Aorta (tissue), 5 donors: ENCODE data around the gene GP1BB. TPM values are rescaled to one million over a fixed set of nuclear protein-coding genes. Genes with fewer than 3 reads are reported as not detected.
"Not testable (repeated sequence)": the region's sequence is repeated elsewhere in the genome, so short reads cannot be mapped to it uniquely, and the experiment has no call there.

Source experiments
- ATAC-seq: fragments of 200-7000 bp; cut with Tn5 transposase; one replicate; pipeline ENCODE4 v1.9.1; 2022; ENCODE audit warnings: moderate library complexity; ENCODE audit not compliant: low FRiP score
- DNase-seq, 2 donors: peaks; one replicate each; pipeline ENCODE4 v3.0.0-alpha.2; 2020
- H3K27ac ChIP-seq, 2 donors: one replicate each; pipeline ENCODE4 v1.5.1; 2013; ENCODE audit warnings: low read length in 2 of 2, mild to moderate bottlenecking in 2 of 2, moderate library complexity in 2 of 2, control low read depth in 1 of 2, inconsistent platforms in 1 of 2, low read depth in 1 of 2
- H3K27me3 ChIP-seq, 2 donors: one replicate each; pipeline ENCODE4 v1.6.1; 2013; ENCODE audit warnings: control low read depth in 1 of 2, low read length in 1 of 2, mild to moderate bottlenecking in 1 of 2, moderate library complexity in 1 of 2; ENCODE audit not compliant: insufficient read depth in 2 of 2, control insufficient read depth in 1 of 2
- H3K36me3 ChIP-seq, 2 donors: one replicate each; pipeline ENCODE4 v1.6.1; 2013; ENCODE audit warnings: control low read depth in 1 of 2, low read length in 1 of 2, mild to moderate bottlenecking in 1 of 2; ENCODE audit not compliant: insufficient read depth in 2 of 2, control insufficient read depth in 1 of 2
- H3K4me1 ChIP-seq, 2 donors: one replicate each; pipeline ENCODE4 v1.6.1; 2013; ENCODE audit warnings: low read length in 2 of 2, control low read depth in 1 of 2, mild to moderate bottlenecking in 1 of 2, moderate library complexity in 1 of 2; ENCODE audit not compliant: insufficient read depth in 2 of 2, control insufficient read depth in 1 of 2
- H3K4me3 ChIP-seq, 2 donors: one replicate each; pipeline ENCODE4 v1.5.1; 2013; ENCODE audit warnings: low read length in 2 of 2, control low read depth in 1 of 2, mild to moderate bottlenecking in 1 of 2
- H3K9me3 ChIP-seq: one replicate; pipeline ENCODE4 v1.6.1; 2013; ENCODE audit warnings: mild to moderate bottlenecking, low read length; ENCODE audit not compliant: control insufficient read depth
- WGBS, 2 donors: extraction: QIAGEN DNeasy Blood & Tissue Kit; methylation state at CpG; one replicate each; pipeline ENCODE4 v1.1.7; 2013; 5-methylcytosine and 5-hydroxymethylcytosine counted together
- intact Hi-C, 2 donors: fragments of 100-400 bp; cut with DNase I; formaldehyde crosslinking; loops; one replicate each; pipeline versions ENCODE4 v1.14.2 to v1.15.0; 2022
- polyA plus RNA-seq, 2 donors: library from polyadenylated mRNA; stranded (reverse); fragments of 200-250 nt; gene quantifications; one replicate each; pipeline ENCODE4 v1.2.3, GENCODE V29; 2013
- total RNA-seq, 2 donors: library from RNA; stranded (reverse); fragmentation: NEBNext Ultra II Directional; extraction: Animal tissue kit (Norgen Biotek cat#: 25700); gene quantifications; one replicate each; pipeline ENCODE4 v1.2.1, GENCODE V29; 2021
- donor health status: healthy with polysubstance abuse.
- donor health status: Bipolar disorder and iron deficiency.
- donor health status: DM: no; HTN: no; CAD: no.
- donor health status: DM: no; HTN: no; CAD: no.
- donor health status: DM: yes; HTN: yes; CAD: no.

Gene GP1BB
- total and polyA plus RNA-seq, 4 donors = 3.6 to 29.7 (median 8.1) TPM; not detected in 1

- H3K4me1 ChIP-seq = no peaks in the 10 kb centered on the region
- 78 to 82% methylated on average over 2 of the region's 2 CpGs for WGBS, 2 donors
Observed at GRCh38 chr22:19720999-19721329, 2.4 kb upstream of the GP1BB start.

GRCh38 chr22:19721330-19722177, 1.8 kb upstream of the GP1BB start:
- Histone ChIP-seq H3K36me3 (no peaks in the 10 kb centered on the region), H3K4me1 (no peaks in the 10 kb centered on the region), H3K9me3 (no peaks in the 10 kb centered on the region), H3K27me3 (no peaks in the 10 kb centered on the region), H3K27ac (no peak overlapping the region), H3K4me3 (no peak overlapping the region)
- no peak for ATAC-seq
- intact Hi-C loops = no loop called here
- WGBS, 2 donors = 81 to 82% methylated on average over 41 to 44 of the region's 44 CpGs
- no peak for DNase-seq

More at GRCh38 chr22:19720999-19721329, 2.4 kb upstream of the GP1BB start:
- intact Hi-C loops = no loop called here
- no peak overlapping the region for H3K4me3 ChIP-seq
- no peaks in the 10 kb centered on the region for H3K36me3 ChIP-seq
- no peaks in the 10 kb centered on the region for H3K9me3 ChIP-seq
- ATAC-seq (no peak), DNase-seq (no peak)
- H3K27me3 ChIP-seq = no peaks in the 10 kb centered on the region
- no peak overlapping the region for H3K27ac ChIP-seq

- Histone ChIP-seq H3K27me3 (no peaks in the 10 kb centered on the region), H3K4me1 (no peaks in the 10 kb centered on the region), H3K27ac (no peak overlapping the region), H3K9me3 (no peaks in the 10 kb centered on the region), H3K36me3 (no peaks in the 10 kb centered on the region), H3K4me3 (no peak overlapping the region)
- WGBS, 2 donors = 85 to 86% methylated on average over 50 to 60 of the region's 60 CpGs
- DNase-seq (no peak), ATAC-seq (no peak)
- intact Hi-C loops = no loop called here
Observed at GRCh38 chr22:19722178-19722981, 959 bp upstream of the GP1BB start.

- Histone ChIP-seq H3K9me3 (no peaks in the 10 kb centered on the region), H3K4me1 (no peaks in the 10 kb centered on the region), H3K27ac (no peak overlapping the region), H3K27me3 (no peaks in the 10 kb centered on the region), H3K36me3 (no peaks in the 10 kb centered on the region), H3K4me3 (no peak overlapping the region)
- ATAC-seq (no peak), DNase-seq (no peak)
- intact Hi-C loops = no loop called here
- WGBS, 2 donors = 82 to 86% methylated on average over 15 of the region's 15 CpGs
Observed at GRCh38 chr22:19722982-19723231, 432 bp upstream of the GP1BB start.

- no peaks in the 10 kb centered on the region for H3K9me3 ChIP-seq
- H3K4me3 ChIP-seq = no peak overlapping the region
- DNase-seq = no peak
- H3K4me1 ChIP-seq = no peaks in the 10 kb centered on the region
- 82 to 87% methylated on average over 78 to 89 of the region's 89 CpGs for WGBS, 2 donors
- intact Hi-C loops = no loop called here
- no peaks in the 10 kb centered on the region for H3K36me3 ChIP-seq
- no peaks in the 10 kb centered on the region for H3K27me3 ChIP-seq
- H3K27ac ChIP-seq = no peak overlapping the region
- no peak for ATAC-seq
Observed at GRCh38 chr22:19723983-19724827, 866 bp downstream of the GP1BB start.

GRCh38 chr22:19724927-19725661, 1.8 kb downstream of the GP1BB start:
- ATAC-seq (no peak), DNase-seq (no peak)
- no peaks in the 10 kb centered on the region for H3K27me3 ChIP-seq
- 77% methylated on average over 45 of the region's 45 CpGs for WGBS, 2 donors
- H3K9me3 ChIP-seq = no peaks in the 10 kb centered on the region
- no peaks in the 10 kb centered on the region for H3K4me1 ChIP-seq
- no peak overlapping the region for H3K27ac ChIP-seq
- H3K36me3 ChIP-seq = no peaks in the 10 kb centered on the region
- intact Hi-C loops = no loop called here
- H3K4me3 ChIP-seq = no peak overlapping the region

GRCh38 chr22:19726064-19726788, 2.9 kb downstream of the GP1BB start:
- H3K36me3 ChIP-seq, H3K27me3 ChIP-seq: not testable (repeated sequence)

More at GRCh38 chr22:19726064-19726788, 2.9 kb downstream of the GP1BB start:
- H3K27ac ChIP-seq, intact Hi-C loops, ATAC-seq, DNase-seq, H3K4me1 ChIP-seq, H3K4me3 ChIP-seq, H3K9me3 ChIP-seq: not testable (repeated sequence)
- 74 to 86% methylated on average over 88 to 96 of the region's 96 CpGs for WGBS, 2 donors
